DND-41 (cell line): ENCODE data around the gene SAC3D1.

ENCODE experiments used
- EZH2 ChIP-seq: IDR thresholded peaks from 3 replicates; pipeline ENCODE4 v1.6.1; 2012; ENCODE audit warnings: borderline replicate concordance, low read depth, mild to moderate bottlenecking, moderate library complexity, low read length, inconsistent platforms; ENCODE audit not compliant: severe bottlenecking
- TF ChIP-seq, protein P1 (sequence below): IDR thresholded peaks from 2 replicates; pipeline ENCODE4 v1.5.1; 2012; ENCODE audit warnings: borderline replicate concordance, low read length, moderate library complexity, mild to moderate bottlenecking; ENCODE audit not compliant: poor library complexity, severe bottlenecking; ENCODE audit errors: extremely low read depth

DNA sequence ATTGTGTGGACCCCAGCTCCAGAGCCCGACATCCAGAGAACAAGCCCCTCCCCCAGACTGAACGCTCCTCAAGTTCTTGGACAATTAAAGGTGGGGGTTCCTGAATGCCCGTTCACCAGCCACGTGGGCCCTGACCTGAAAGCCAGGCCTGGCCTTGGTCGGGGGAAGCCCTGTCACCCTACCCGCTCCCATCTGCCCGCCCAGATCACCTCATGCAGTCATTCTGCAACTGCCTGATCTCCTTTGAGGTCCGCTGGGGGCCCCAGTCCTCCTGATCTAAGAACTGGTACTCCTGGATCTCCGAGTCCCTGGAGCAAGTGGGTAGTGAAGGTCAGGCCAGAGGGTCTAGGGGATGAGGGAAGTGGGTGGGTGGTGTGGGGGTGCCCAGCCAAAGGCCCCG lies 26.4 kb downstream of the SAC3D1 start:
- TF ChIP-seq, protein P1, sequence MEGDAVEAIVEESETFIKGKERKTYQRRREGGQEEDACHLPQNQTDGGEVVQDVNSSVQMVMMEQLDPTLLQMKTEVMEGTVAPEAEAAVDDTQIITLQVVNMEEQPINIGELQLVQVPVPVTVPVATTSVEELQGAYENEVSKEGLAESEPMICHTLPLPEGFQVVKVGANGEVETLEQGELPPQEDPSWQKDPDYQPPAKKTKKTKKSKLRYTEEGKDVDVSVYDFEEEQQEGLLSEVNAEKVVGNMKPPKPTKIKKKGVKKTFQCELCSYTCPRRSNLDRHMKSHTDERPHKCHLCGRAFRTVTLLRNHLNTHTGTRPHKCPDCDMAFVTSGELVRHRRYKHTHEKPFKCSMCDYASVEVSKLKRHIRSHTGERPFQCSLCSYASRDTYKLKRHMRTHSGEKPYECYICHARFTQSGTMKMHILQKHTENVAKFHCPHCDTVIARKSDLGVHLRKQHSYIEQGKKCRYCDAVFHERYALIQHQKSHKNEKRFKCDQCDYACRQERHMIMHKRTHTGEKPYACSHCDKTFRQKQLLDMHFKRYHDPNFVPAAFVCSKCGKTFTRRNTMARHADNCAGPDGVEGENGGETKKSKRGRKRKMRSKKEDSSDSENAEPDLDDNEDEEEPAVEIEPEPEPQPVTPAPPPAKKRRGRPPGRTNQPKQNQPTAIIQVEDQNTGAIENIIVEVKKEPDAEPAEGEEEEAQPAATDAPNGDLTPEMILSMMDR, result no peak
- no peak for TF ChIP-seq EZH2
